GM21529 (cell line): ENCODE results near the gene CCDC177.

Experiments used
- ATAC-seq: cut with Tn5 transposase; IDR thresholded peaks from one replicate; pipeline ENCODE4 v1.9.1; 2021; ENCODE audit not compliant: unreplicated experiment

CCDC177 gene

DNA sequence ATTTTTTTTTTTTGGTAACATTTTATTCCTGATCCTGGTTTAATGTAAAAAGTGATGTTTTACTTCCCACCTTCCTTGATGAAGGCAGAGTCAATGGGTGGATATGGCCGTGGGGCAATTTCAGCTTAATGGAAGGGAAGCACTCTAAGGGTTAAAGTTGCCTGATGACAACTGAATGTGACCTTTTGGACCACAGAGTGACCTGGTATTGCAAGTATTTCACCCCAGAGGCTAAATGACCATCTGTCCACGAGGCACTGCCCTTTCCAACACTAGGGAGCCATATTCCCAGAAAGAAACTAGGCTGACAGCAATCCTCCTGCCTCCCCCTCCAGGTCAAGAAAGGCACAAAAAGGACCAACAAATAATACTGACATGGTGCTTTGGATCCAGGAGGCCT lies 4.8 kb downstream of the CCDC177 start:
- no peak for ATAC-seq

- no peak for ATAC-seq
Observed at GRCh38 chr14:69567563-69567962, 7.1 kb downstream of the CCDC177 start.

- no peak for ATAC-seq
Observed at GRCh38 chr14:69561893-69562292, 12.8 kb downstream of the CCDC177 start.

GRCh38 chr14:69560826-69561225 lies 13.8 kb downstream of the CCDC177 start:
- no peak for ATAC-seq

DNA sequence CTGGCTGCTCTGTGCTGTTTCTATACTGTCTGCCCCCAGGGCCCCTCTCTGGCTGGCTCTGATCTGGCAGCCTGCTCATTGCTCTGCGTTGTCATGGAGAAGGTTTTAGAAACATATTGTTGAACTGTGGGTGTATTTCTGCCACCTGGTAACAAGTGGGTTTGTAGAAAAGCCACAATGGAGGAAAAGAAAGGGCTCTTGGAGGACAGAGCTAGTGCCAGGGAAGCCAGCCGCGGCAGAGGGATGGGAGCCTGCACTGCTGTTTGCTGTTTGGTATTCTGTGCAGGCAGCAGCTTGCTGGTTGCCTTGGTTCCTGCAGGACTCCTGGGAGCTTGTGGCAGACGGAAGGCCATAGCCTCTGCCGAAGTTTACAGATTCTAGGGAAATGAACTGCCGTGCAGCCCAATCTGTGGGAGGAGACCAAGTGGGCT lies 15.1 kb downstream of the CCDC177 start:
- no peak for ATAC-seq

DNA sequence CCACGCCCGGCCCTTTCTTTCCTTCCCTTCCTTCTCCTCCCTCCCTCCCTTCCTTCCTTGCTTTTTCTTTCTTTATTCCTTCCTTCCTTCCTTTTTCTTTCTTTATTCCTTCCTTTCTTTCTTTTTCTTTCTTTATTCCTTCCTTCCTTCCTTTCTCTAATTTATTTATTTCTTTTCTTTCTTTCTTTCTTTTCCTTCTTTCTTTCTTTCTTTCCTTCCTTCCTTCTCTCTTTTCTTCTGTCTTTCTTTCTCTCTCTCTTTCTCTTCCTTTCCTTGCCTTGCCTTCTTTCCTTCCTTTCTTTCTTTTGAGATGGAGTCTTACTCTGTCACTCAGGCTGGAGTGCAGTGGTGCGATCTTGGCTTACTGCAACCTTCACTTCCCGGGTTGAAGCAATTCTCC lies 15.9 kb downstream of the CCDC177 start:
- ATAC-seq: no peak

DNA sequence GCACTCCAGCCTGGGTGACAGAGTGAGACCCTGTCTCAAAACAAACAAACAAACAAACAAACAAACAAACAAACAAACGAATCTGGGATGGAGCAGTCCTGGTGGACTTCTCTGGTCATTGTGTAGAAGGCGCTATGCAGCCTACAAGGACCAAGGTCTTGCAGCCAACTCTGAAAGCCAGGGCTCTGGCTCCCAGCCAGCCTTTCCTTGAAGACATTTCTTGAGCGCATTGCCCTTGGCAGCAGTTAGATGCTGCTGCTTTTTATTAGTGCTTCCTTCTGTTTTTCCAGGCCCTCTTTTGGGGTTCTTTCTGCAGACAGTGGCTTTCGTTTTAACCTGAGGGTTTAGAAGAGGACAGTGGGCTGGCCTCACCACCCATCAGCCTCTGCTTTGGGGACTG lies 20.2 kb downstream of the CCDC177 start:
- no peak for ATAC-seq

GRCh38 chr14:69553252-69553651 lies 21.4 kb downstream of the CCDC177 start:
- no peak for ATAC-seq

GRCh38 chr14:69551511-69551910 lies 23.2 kb downstream of the CCDC177 start:
- ATAC-seq: no peak

- ATAC-seq: no peak
Observed at GRCh38 chr14:69548566-69548965, 26.1 kb downstream of the CCDC177 start.

- ATAC-seq: no peak
Observed at GRCh38 chr14:69547701-69548348, 26.8 kb downstream of the CCDC177 start.

DNA sequence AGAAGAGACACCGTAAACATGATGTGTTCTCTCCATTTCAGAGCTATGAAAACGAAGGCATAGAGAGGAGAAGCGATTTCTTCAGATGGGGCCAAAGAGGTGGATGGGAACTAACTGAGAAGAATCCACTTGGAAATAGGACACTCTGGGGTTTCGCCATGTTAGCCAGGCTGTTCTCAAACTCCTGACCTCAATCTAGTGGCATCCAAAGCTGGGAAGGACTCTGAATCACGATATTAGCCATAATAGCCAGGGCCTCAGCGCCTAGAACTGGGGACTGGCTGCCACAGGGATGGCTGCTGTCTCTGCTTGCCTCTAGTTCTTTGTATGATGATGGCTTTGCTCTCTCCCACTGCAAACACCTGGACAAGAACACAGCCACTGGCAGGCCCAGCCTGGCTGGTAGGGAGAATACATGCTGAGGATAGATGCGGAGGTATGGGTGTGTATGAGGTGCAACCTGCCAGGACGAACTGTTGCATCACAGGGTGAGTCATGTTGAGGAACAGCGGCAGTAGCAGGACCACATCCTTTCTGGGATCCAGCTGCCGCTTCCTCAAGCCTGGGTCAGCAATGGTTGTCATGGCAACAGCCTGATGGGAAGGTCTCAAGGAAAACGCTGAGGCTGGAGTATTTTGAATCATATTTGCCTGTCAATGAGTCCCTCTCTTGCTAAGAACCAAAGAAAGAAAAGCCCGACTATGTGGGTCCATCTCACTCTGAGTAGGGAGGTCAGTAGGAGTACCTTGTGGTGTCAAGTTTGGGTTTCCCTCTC lies 31.1 kb downstream of the CCDC177 start:
- no peak for ATAC-seq

GRCh38 chr14:69542311-69542710 lies 32.4 kb downstream of the CCDC177 start:
- no peak for ATAC-seq

GRCh38 chr14:69540654-69541335 lies 33.9 kb downstream of the CCDC177 start:
- no peak for ATAC-seq

GRCh38 chr14:69539631-69540410 lies 34.9 kb downstream of the CCDC177 start:
- ATAC-seq: no peak

DNA sequence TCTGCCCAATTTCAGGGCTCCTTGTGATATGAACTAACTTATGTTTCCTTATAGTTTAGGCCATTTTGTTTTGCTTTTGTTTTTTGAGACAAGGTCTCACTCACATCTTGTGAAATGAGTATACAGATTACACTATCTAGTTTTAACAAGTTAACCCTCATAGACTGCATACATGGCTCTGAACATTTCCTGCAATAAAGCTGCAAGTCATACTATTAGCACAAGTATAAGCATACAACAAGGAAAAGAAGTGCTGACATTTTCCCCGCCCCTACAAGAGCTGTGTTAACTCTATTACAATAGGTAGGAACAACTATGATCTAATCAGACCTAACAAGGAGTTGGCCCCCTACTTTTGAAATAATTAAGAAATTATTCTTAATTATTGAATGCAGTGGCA lies 35.9 kb downstream of the CCDC177 start:
- ATAC-seq: no peak

DNA sequence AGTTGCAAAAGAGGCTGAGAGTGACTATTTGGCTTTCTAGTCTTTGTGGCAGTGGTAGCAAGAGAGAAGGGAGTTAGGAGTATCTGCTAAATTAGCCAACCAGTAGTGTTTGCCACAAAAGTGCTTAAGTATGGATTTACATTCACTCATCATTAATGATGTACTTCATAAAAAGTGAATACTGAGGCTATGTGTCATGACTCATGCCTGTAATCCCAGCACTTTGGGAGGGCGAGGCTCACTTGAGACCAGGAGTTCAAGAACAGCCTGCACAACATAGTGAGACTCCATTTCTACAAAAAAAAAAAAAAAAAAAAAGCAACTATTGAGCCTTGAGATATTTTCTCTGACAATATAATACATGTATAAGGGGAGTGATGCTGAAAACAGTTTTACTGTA lies 36.8 kb downstream of the CCDC177 start:
- no peak for ATAC-seq

- ATAC-seq: no peak
Observed at GRCh38 chr14:69536971-69537370, 37.7 kb downstream of the CCDC177 start.

- ATAC-seq: no peak
Observed at GRCh38 chr14:69535230-69535848, 39.3 kb downstream of the CCDC177 start.

DNA sequence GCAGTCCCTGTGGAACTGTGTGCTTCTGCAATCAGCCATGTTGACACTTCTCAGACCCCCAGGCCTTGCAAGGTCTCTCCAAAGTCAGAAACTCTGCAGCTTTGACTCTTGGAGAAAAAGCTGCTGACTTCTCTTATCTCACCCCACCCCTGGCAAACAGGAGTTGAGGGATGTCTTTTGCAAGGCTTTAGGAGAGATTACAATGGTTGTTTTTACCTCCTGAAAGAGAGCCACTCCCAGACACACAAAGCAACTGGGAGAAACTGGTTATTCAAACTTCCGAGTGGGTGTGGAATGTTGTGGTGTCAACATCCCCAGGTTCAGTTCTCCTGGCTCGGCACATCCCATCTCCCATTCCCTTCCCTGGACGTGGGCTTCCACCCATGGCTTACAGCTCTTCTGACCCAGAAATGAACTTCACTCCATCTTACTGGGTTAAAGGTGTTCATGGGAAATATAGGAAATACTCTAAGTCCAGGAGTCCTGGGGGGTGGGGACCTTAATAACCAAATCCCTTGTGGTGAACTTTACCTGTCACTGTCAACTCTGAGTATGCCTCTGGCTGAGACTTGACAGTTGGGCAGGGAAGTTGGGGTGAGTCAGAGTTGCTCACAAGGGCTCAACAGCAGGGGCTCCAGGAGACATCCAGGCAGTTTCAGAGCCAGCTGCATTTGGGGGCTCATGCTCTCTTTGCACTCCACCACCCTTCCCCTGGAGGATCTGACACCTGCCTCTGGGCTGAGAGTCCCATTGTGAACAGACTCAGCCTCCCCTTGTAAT lies 41.9 kb downstream of the CCDC177 start:
- ATAC-seq: no peak
